GM12872 (cell line): ENCODE results near the gene HAPLN2.

Source experiments
- CTCF ChIP-seq: IDR thresholded peaks from 3 replicates; pipeline ENCODE4 v1.5.1; 2011; ENCODE audit warnings: low read depth, mild to moderate bottlenecking, low read length, moderate library complexity; ENCODE audit not compliant: insufficient read depth

HAPLN2 gene

GRCh38 chr1:156589546-156589945 lies 29.7 kb upstream of the HAPLN2 start:
- TF ChIP-seq CTCF, result no peak

- no peak for TF ChIP-seq CTCF
Observed at GRCh38 chr1:156590326-156591180, 28.7 kb upstream of the HAPLN2 start.

GRCh38 chr1:156591181-156591431 lies 28.1 kb upstream of the HAPLN2 start:
- TF ChIP-seq CTCF, result no peak

GRCh38 chr1:156591432-156592157 lies 27.6 kb upstream of the HAPLN2 start, which contains the start of gene NAXE:
Gene NAXE (plus strand): TSS chr1:156591776. CDS start chr1:156591805, 29 bp downstream.
- no peak for TF ChIP-seq CTCF

GRCh38 chr1:156592158-156592909 lies 26.9 kb upstream of the HAPLN2 start:
- TF ChIP-seq CTCF, result no peak

DNA sequence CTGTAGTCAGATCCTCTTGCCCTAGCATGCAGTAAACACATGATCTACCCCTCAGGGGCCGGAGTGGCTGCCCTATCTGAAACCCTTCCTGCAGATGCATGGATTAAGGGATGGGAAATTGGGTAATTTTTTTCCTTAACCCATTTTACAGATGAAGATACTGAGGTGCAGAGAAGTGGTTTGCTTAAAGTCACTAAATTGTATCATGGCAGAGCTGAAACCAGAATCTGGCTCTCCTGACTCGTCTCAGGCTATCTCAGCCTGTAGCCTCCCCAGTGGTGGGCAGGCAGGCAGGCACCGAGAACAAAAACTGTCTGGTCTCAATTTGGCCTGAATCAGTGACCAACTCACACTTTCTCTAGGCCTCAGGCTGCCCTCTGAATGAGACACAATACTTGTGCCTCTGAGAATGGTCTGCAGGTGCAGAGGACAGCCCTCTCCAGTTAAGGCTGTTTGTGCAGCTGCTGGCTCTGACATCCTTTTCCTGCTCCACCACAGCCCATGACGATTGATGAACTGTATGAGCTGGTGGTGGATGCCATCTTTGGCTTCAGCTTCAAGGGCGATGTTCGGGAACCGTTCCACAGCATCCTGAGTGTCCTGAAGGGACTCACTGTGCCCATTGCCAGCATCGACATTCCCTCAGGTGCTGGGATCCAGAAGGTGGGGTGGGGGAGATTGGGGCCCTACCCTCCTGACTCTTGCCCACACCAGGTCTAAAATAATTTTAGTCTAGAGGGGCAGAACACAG lies 26.1 kb upstream of the HAPLN2 start:
- no peak for TF ChIP-seq CTCF

GRCh38 chr1:156593661-156593989 lies 25.6 kb upstream of the HAPLN2 start:
- no peak for TF ChIP-seq CTCF
